Endothelial cell of umbilical vein (primary cell): ENCODE measurements around the gene CEP43. TPM values are rescaled to one million over a fixed set of nuclear protein-coding genes. Genes with fewer than 3 reads are reported as not detected.

Experiments
- BruUV-seq: library from RNA; stranded (reverse); fragments of 400-500 nt; replicated peaks from 2 replicates; lab custom pipeline; 2021; lab: Mats Ljungman, UMichigan
- CTCF ChIA-PET: fragments of 300-600, 350-600 bp; sonication (Branson Sonifier 250); formaldehyde crosslinking; loops from one replicate; lab custom pipeline; 2021; ENCODE audit warnings: antibody characterized with exemption, inconsistent platforms; lab: Charles Lee
- POLR2A ChIA-PET: fragments of 300-600, 350-600 bp; sonication (Branson Sonifier 250); formaldehyde crosslinking; loops from one replicate; lab custom pipeline; 2021; ENCODE audit warnings: antibody characterized with exemption, inconsistent platforms; lab: Charles Lee
- DNase-seq: peaks from one replicate; pipeline ENCODE4 v3.0.0-alpha.2; 2011; ENCODE audit warnings: low read depth, low spot score
- FAIRE-seq: peaks from 2 replicates; lab custom pipeline; 2011; peaks lifted over from hg19 to GRCh38; lab: Jason Lieb, UNC
- H2AFZ ChIP-seq: 2 replicates; pipeline ENCODE4 v1.6.0; 2012; ENCODE audit warnings: low read depth, low read length, control low read depth, inconsistent platforms
- H3K27ac ChIP-seq: 2 replicates; pipeline ENCODE4 v1.5.1; 2011; ENCODE audit warnings: low read depth, mild to moderate bottlenecking, control low read depth, low read length, moderate library complexity; ENCODE audit not compliant: insufficient read depth
- H3K27me3 ChIP-seq, 2 experiments: 2 replicates each; pipeline versions ENCODE4 v1.6.0 to v1.6.1; 2011; ENCODE audit warnings: low read length in 2 of 2, mixed read lengths in 1 of 2; ENCODE audit not compliant: control insufficient read depth in 2 of 2, insufficient read depth in 2 of 2
- H3K36me3 ChIP-seq, 2 experiments: 2 replicates in 1 of 2; 3 replicates in 1 of 2; pipeline ENCODE4 v1.5.1; 2011; ENCODE audit warnings: low read length in 2 of 2, mild to moderate bottlenecking in 1 of 2, moderate library complexity in 1 of 2; ENCODE audit not compliant: control insufficient read depth in 2 of 2, insufficient read depth in 2 of 2; ENCODE audit errors: extremely low read depth in 1 of 2
- H3K4me1 ChIP-seq: 3 replicates; pipeline ENCODE4 v1.5.1; 2011; ENCODE audit warnings: mild to moderate bottlenecking, low read length; ENCODE audit not compliant: control insufficient read depth, insufficient read depth; ENCODE audit errors: extremely low read depth
- H3K4me2 ChIP-seq: 2 replicates; pipeline ENCODE4 v1.6.1; 2011; ENCODE audit warnings: low read length, control low read depth, mixed read lengths; ENCODE audit not compliant: insufficient read depth
- H3K4me3 ChIP-seq, 3 experiments: fragments of 200-600 bp in 1 of 3; sonication (generic), shearing (Covaris generic) in 1 of 3; replicated peaks in 1 of 3; 2 replicates each; pipeline ENCODE4 v1.5.1; 2011 to 2016; ENCODE audit warnings: control low read depth in 3 of 3, low read length in 3 of 3, mild to moderate bottlenecking in 2 of 3, inconsistent platforms in 1 of 3, low read depth in 1 of 3, moderate library complexity in 1 of 3; ENCODE audit not compliant: insufficient read depth in 1 of 3
- H3K79me2 ChIP-seq: 2 replicates; pipeline ENCODE4 v1.6.0; 2012; ENCODE audit warnings: low read length, inconsistent platforms; ENCODE audit not compliant: control insufficient read depth, insufficient read depth
- H3K9ac ChIP-seq: replicated peaks from 2 replicates; pipeline ENCODE3; 2011; ENCODE audit warnings: low read length, control low read depth; ENCODE audit not compliant: insufficient read depth; ENCODE audit errors: extremely low read depth
- H3K9me1 ChIP-seq: replicated peaks from 3 replicates; pipeline ENCODE4 v1.6.0; 2011; ENCODE audit warnings: mild to moderate bottlenecking, low read length; ENCODE audit not compliant: control insufficient read depth, insufficient read depth; ENCODE audit errors: extremely low read depth
- H3K9me3 ChIP-seq: replicated peaks from 2 replicates; pipeline ENCODE4 v1.5.1; 2012; ENCODE audit warnings: low read length, inconsistent platforms; ENCODE audit not compliant: control insufficient read depth, insufficient read depth
- H4K20me1 ChIP-seq: replicated peaks from 2 replicates; pipeline ENCODE3; 2011; ENCODE audit warnings: mild to moderate bottlenecking, low read length; ENCODE audit not compliant: control insufficient read depth, insufficient read depth; ENCODE audit errors: extremely low read depth
- EZH2 ChIP-seq: IDR thresholded peaks from 2 replicates; pipeline ENCODE4 v1.6.1; 2012; ENCODE audit warnings: borderline replicate concordance, low read depth, mild to moderate bottlenecking, moderate library complexity, low read length, inconsistent platforms; ENCODE audit not compliant: severe bottlenecking
- FOS ChIP-seq: IDR thresholded peaks from 2 replicates; pipeline ENCODE4 v1.6.1; 2011; ENCODE audit warnings: mild to moderate bottlenecking, low read length, moderate library complexity, borderline replicate concordance; ENCODE audit not compliant: insufficient read depth
- GATA2 ChIP-seq: IDR thresholded peaks from 2 replicates; pipeline ENCODE4 v1.7.0; 2011; ENCODE audit warnings: low read depth, mild to moderate bottlenecking, moderate library complexity, mixed read lengths, low read length; ENCODE audit not compliant: insufficient read length, insufficient read depth
- JUN ChIP-seq: IDR thresholded peaks from 2 replicates; pipeline ENCODE4 v1.6.1; 2011; ENCODE audit warnings: borderline replicate concordance, low read depth; ENCODE audit not compliant: insufficient read length, insufficient read depth
- MYC ChIP-seq: IDR thresholded peaks from one replicate; pipeline ENCODE4 v1.6.1; 2011; ENCODE audit warnings: mild to moderate bottlenecking, low read depth, low read length
- POLR2A ChIP-seq: IDR thresholded peaks from 2 replicates; pipeline ENCODE4 v1.6.1; 2012; ENCODE audit warnings: low read depth, mild to moderate bottlenecking, control low read depth, low read length
- POLR2AphosphoS5 ChIP-seq: IDR thresholded peaks from 2 replicates; pipeline ENCODE4 v1.6.1; 2012; ENCODE audit warnings: low read depth, mild to moderate bottlenecking, control low read depth, low read length, moderate library complexity; ENCODE audit not compliant: insufficient read depth
- dilution Hi-C: fragments of 300-500 bp; cut with MboI; formaldehyde crosslinking; loops from one replicate; pipeline ENCODE4 v1.15.0; 2019; ENCODE audit warnings: low sequenced_read_pairs; ENCODE audit not compliant: extremely low pct_ligation_motif_present
- intact Hi-C: fragments of 100-400 bp; cut with micrococcal nuclease; formaldehyde crosslinking; loops from one replicate; pipeline ENCODE4 v1.10.0; 2022
- polyA plus RNA-seq, 4 experiments: library from polyadenylated mRNA; depleted of rRNA in 3 of 4; stranded (reverse) in 3 of 4; unstranded in 1 of 4; fragments of >200 nt; gene quantifications; 2 replicates each; pipeline versions ENCODE4 v1.2.1 to v1.2.3, GENCODE V29; 2011 to 2012; ENCODE audit warnings: missing spikeins in 1 of 4
- total RNA-seq: library from RNA; stranded (reverse); gene quantifications from 2 replicates; pipeline ENCODE4 v1.2.3, GENCODE V29; 2021
- TF ChIP-seq, protein P1 (sequence below), 2 donors: IDR thresholded peaks; 1 replicate in 1 of 2; 2 replicates in 1 of 2; pipeline ENCODE4 v1.5.1; 2011; ENCODE audit warnings: low read length in 2 of 2, mild to moderate bottlenecking in 2 of 2, moderate library complexity in 2 of 2, control low read depth in 1 of 2, inconsistent platforms in 1 of 2, low read depth in 1 of 2; ENCODE audit not compliant: insufficient read depth in 1 of 2; ENCODE audit errors: extremely low read depth in 1 of 2
- TF ChIP-seq, protein P2 (sequence below): IDR thresholded peaks from 2 replicates; pipeline ENCODE4 v1.6.1; 2011; ENCODE audit not compliant: insufficient read depth, insufficient read length

The CEP43 gene
- total and polyA plus RNA-seq, 2 donors (not counting 3 experiments of a cell fraction or from before 2014, with no cell fraction given), result 6.5 to 22.5 TPM

DNA sequence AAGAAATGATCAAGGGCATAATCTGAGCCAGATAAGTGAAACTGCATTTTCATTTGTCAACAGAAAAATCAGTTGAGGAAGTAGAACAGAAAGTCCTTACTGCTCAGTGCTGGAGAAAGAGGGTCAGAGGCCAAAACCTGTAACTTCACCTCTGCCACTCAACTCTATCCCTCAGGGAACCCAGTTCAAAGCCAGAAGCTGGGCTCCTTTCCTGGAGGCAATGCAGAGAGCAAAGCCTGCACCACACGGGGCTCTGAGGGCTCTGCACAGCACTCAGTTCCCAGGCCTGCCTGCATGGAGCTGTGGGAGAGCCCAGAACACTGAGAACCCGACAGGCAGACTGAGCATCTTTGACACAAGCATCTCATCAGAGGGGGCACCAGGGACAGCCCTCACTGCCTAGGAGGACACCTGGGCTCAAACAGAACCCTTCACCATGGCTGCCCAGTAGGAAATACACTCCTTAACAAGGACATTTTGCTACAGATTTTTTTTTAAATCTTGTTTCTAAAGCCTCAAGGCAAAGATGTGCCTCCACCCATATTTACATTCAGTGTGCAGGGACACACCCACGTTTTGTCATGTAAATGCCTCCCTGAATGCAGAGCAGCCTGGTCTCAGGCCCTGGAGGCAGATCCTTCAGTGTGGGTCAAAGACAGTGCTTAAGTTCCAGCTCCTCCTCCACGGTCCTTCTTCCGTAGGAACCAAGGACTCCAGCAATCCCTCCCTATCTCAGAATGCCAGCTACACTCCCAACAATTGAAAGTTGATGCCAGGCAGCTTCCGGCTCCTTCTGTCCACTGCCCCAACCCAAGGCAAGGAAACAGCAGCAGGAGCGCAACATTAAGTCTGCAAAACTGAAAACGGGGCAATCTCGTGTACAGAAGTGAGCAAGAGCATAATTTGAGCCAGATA is 49.4 kb upstream of the CEP43 start:
- Histone ChIP-seq H3K4me2 (no peak overlapping the region), H3K79me2 (no peaks in the 10 kb centered on the region), H2AFZ (no peak overlapping the region), H3K9ac (no peak overlapping the region), H3K27me3 (no peaks in the 10 kb centered on the region), H3K9me3 (no peaks in the 10 kb centered on the region), H3K4me1 (no peaks in the 10 kb centered on the region), H3K9me1 (no peaks in the 10 kb centered on the region), H3K36me3 (no peaks in the 10 kb centered on the region), H4K20me1 (no peaks in the 10 kb centered on the region), H3K27ac (no peak overlapping the region), H3K4me3 (no peak overlapping the region)
- ChIA-PET CTCF (interaction anchor here (0.9 to 1.9 kb wide), 4 partner anchors 21 to 164 kb away, joined by 4 to 6 read pairs (median 6); no protein-coding TSS in a partner anchor), POLR2A (no interaction called here)
- DNase-seq (no peak), FAIRE-seq (no peak)
- dilution Hi-C loops, result no loop called here
- TF ChIP-seq FOS (no peak), GATA2 (no peak), POLR2AphosphoS5 (no peak), EZH2 (no peak), POLR2A (no peak), MYC (no peak), JUN (no peak)
- TF ChIP-seq, protein P1, sequence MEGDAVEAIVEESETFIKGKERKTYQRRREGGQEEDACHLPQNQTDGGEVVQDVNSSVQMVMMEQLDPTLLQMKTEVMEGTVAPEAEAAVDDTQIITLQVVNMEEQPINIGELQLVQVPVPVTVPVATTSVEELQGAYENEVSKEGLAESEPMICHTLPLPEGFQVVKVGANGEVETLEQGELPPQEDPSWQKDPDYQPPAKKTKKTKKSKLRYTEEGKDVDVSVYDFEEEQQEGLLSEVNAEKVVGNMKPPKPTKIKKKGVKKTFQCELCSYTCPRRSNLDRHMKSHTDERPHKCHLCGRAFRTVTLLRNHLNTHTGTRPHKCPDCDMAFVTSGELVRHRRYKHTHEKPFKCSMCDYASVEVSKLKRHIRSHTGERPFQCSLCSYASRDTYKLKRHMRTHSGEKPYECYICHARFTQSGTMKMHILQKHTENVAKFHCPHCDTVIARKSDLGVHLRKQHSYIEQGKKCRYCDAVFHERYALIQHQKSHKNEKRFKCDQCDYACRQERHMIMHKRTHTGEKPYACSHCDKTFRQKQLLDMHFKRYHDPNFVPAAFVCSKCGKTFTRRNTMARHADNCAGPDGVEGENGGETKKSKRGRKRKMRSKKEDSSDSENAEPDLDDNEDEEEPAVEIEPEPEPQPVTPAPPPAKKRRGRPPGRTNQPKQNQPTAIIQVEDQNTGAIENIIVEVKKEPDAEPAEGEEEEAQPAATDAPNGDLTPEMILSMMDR (IDR thresholded peaks at IDR 0.05; ENCODE audit: extremely low read depth in 1 of 2, insufficient read depth in 1 of 2, low read depth in 1 of 2, low read length in 2 of 2), result no peak
- TF ChIP-seq, protein P2, sequence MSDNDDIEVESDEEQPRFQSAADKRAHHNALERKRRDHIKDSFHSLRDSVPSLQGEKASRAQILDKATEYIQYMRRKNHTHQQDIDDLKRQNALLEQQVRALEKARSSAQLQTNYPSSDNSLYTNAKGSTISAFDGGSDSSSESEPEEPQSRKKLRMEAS, result no peak
- intact Hi-C loops, result loop anchor here (10.0 kb wide), 2 partner anchors 545 to 675 kb away; no protein-coding TSS in a partner anchor
- BruUV-seq, result no TSS peak
